OCI-LY7 (cell line): ENCODE measurements around the gene VSIG10L2. TPM values are rescaled to one million over a fixed set of nuclear protein-coding genes. Genes with fewer than 3 reads are reported as not detected.

ENCODE experiments used
- BruUV-seq: library from RNA; stranded (reverse); fragments of 400-500 nt; replicated peaks from 2 replicates; lab custom pipeline; 2021; lab: Mats Ljungman, UMichigan
- CTCF ChIA-PET: fragments of 300-600 bp; sonication (Branson Sonifier 250); formaldehyde crosslinking; loops from one replicate; lab custom pipeline; 2022; ENCODE audit warnings: antibody characterized with exemption; ENCODE audit not compliant: unreplicated experiment; lab: Charles Lee
- POLR2A ChIA-PET: fragments of 300-600 bp; sonication (Branson Sonifier 250); formaldehyde crosslinking; loops from one replicate; lab custom pipeline; 2022; ENCODE audit warnings: antibody characterized with exemption; lab: Charles Lee
- DNase-seq: peaks from one replicate; pipeline ENCODE4 v3.0.0-alpha.2; 2015; ENCODE audit warnings: low spot score
- H2AFZ ChIP-seq: fragments of 200-600 bp; sonication (generic), shearing (Covaris generic); 2 replicates; pipeline ENCODE4 v1.6.1; 2014; ENCODE audit warnings: mild to moderate bottlenecking, antibody characterized with exemption, low read length, moderate library complexity
- H3K27ac ChIP-seq: fragments of 200-600 bp; sonication (generic); 2 replicates; pipeline ENCODE4 v1.5.1; 2014; ENCODE audit warnings: mixed run types, low read depth, mild to moderate bottlenecking, moderate library complexity, low read length, inconsistent platforms; ENCODE audit not compliant: poor library complexity, severe bottlenecking
- H3K36me3 ChIP-seq: fragments of 200-600 bp; sonication (generic); 2 replicates; pipeline ENCODE4 v1.6.1; 2014; ENCODE audit warnings: mild to moderate bottlenecking, antibody characterized with exemption, low read length, moderate library complexity, mixed read lengths; ENCODE audit not compliant: insufficient read depth
- H3K4me1 ChIP-seq: fragments of 200-600 bp; sonication (generic); 2 replicates; pipeline ENCODE4 v1.5.1; 2014; ENCODE audit warnings: mild to moderate bottlenecking, low read length; ENCODE audit not compliant: insufficient read depth, poor library complexity, severe bottlenecking
- H3K4me2 ChIP-seq: fragments of 200-600 bp; sonication (generic); 2 replicates; pipeline ENCODE4 v1.6.1; 2014; ENCODE audit warnings: mild to moderate bottlenecking, low read length
- H3K4me3 ChIP-seq: fragments of 200-600 bp; sonication (generic); 2 replicates; pipeline ENCODE4 v1.5.1; 2014; ENCODE audit warnings: mild to moderate bottlenecking, low read depth, low read length; ENCODE audit not compliant: poor library complexity, severe bottlenecking
- H3K79me2 ChIP-seq: fragments of 200-600 bp; sonication (generic); 2 replicates; pipeline ENCODE4 v1.6.1; 2016; ENCODE audit warnings: low read depth, mild to moderate bottlenecking, low read length, moderate library complexity, mixed read lengths; ENCODE audit not compliant: insufficient read depth
- H3K9me2 ChIP-seq: fragments of 200-600 bp; sonication (generic); 2 replicates; pipeline ENCODE4 v1.6.1; 2016; ENCODE audit warnings: mild to moderate bottlenecking, low read length, mixed read lengths; ENCODE audit not compliant: insufficient read depth
- H3K9me3 ChIP-seq: fragments of 200-600 bp; sonication (generic); 2 replicates; pipeline ENCODE4 v1.6.1; 2014; ENCODE audit warnings: mild to moderate bottlenecking, mixed run types, low read length, mixed read lengths
- H4K20me1 ChIP-seq: fragments of 200-600 bp; sonication (generic); 2 replicates; pipeline ENCODE4 v1.6.1; 2014; ENCODE audit warnings: mild to moderate bottlenecking, antibody characterized with exemption, low read length, moderate library complexity, mixed read lengths; ENCODE audit not compliant: insufficient read depth
- CTCF ChIP-seq: fragments of 200-600 bp; sonication (generic); conservative IDR thresholded peaks from 2 replicates; pipeline ENCODE4 v1.5.1; 2014; ENCODE audit warnings: mild to moderate bottlenecking, antibody characterized with exemption, low read length, moderate library complexity, mixed read lengths
- EZH2phosphoT487 ChIP-seq: fragments of 200-600 bp; sonication (generic); IDR thresholded peaks from 2 replicates; pipeline ENCODE4 v1.6.1; 2018; ENCODE audit warnings: low read depth, borderline replicate concordance, mild to moderate bottlenecking, mixed run types, antibody characterized with exemption, low read length, moderate library complexity, mixed read lengths
- intact Hi-C: fragments of 100-400 bp; cut with micrococcal nuclease; formaldehyde crosslinking; loops from one replicate; pipeline ENCODE4 v1.10.0; 2022; ENCODE audit not compliant: unreplicated experiment
- total RNA-seq, 2 experiments: library from RNA; depleted of rRNA in 1 of 2; stranded (reverse); fragments of >200 nt in 1 of 2; shearing (Covaris generic) in 1 of 2; gene quantifications; 2 replicates each; pipeline ENCODE4 v1.2.3, GENCODE V29; 2014 to 2022

VSIG10L2 gene
- total RNA-seq, 2 experiments from 2014 or later: not detected

- no TSS peak for BruUV-seq
- Histone ChIP-seq H3K27ac (no peak overlapping the region), H3K79me2 (no peaks in the 10 kb centered on the region), H3K9me2 (no peaks in the 10 kb centered on the region), H2AFZ (no peak overlapping the region), H3K4me1 (no peaks in the 10 kb centered on the region), H3K9me3 (no peaks in the 10 kb centered on the region), H3K36me3 (no peaks in the 10 kb centered on the region), H3K4me3 (no peak overlapping the region), H4K20me1 (no peaks in the 10 kb centered on the region), H3K4me2 (no peak overlapping the region)
- no peak for DNase-seq
- CTCF ChIA-PET: no interaction called here
- intact Hi-C loops: no loop called here
- POLR2A ChIA-PET: no interaction called here
- TF ChIP-seq EZH2phosphoT487 (no peak), CTCF (no peak)
Observed at GRCh38 chr11:125934473-125934872, 11.4 kb upstream of the VSIG10L2 start.

- POLR2A ChIA-PET: no interaction called here
- H3K9me2 ChIP-seq: no peaks in the 10 kb centered on the region
- no peaks in the 10 kb centered on the region for H3K36me3 ChIP-seq
- TF ChIP-seq CTCF (0 out of 2 replicates have a peak, but pooled peaks have one; percentile 21), EZH2phosphoT487 (no peak)
- intact Hi-C loops: no loop called here
- no peaks in the 10 kb centered on the region for H3K4me1 ChIP-seq
- no peak for DNase-seq
- no peak overlapping the region for H3K4me3 ChIP-seq
- H3K9me3 ChIP-seq: no peaks in the 10 kb centered on the region
- no peaks in the 10 kb centered on the region for H3K79me2 ChIP-seq
- CTCF ChIA-PET: no interaction called here
- no peaks in the 10 kb centered on the region for H4K20me1 ChIP-seq
- no peak overlapping the region for H2AFZ ChIP-seq
- H3K27ac ChIP-seq: no peak overlapping the region
- BruUV-seq: no TSS peak
- no peak overlapping the region for H3K4me2 ChIP-seq
Observed at GRCh38 chr11:125935056-125935455, 10.8 kb upstream of the VSIG10L2 start.

GRCh38 chr11:125935618-125936199 lies 10.1 kb upstream of the VSIG10L2 start:
- intact Hi-C loops: no loop called here
- BruUV-seq: no TSS peak
- Histone ChIP-seq H3K4me1 (no peaks in the 10 kb centered on the region), H3K9me2 (no peaks in the 10 kb centered on the region), H3K27ac (no peak overlapping the region), H3K79me2 (no peaks in the 10 kb centered on the region), H3K9me3 (no peaks in the 10 kb centered on the region), H3K4me2 (no peak overlapping the region), H2AFZ (no peak overlapping the region), H3K4me3 (no peak overlapping the region), H4K20me1 (no peaks in the 10 kb centered on the region), H3K36me3 (no peaks in the 10 kb centered on the region)
- POLR2A ChIA-PET: interaction anchor here (0.8 kb wide), 1 partner anchor 276 kb away, joined by 3 read pairs; the partner anchor contains the start of gene FAM118B
- TF ChIP-seq EZH2phosphoT487: no peak
- no peak for TF ChIP-seq CTCF
- DNase-seq: no peak
- CTCF ChIA-PET: no interaction called here
